SK-N-SH treated with all-trans-retinoic acid at 6 μM for 48 hours (cell line): Measurements from ENCODE around the gene AGAP1.

Source experiments
- GLIS3 ChIP-seq: fragments of 250-450 bp; sonication (Bioruptor Pico); IDR thresholded peaks from 2 replicates; pipeline ENCODE4 v1.5.0; 2020; ENCODE audit warnings: mild to moderate bottlenecking, moderate library complexity
- OSR1 ChIP-seq: fragments of 250-450 bp; sonication (Bioruptor Pico); IDR thresholded peaks from 2 replicates; pipeline ENCODE4 v1.8.0; 2022; ENCODE audit warnings: moderate library complexity, mild to moderate bottlenecking, inconsistent platforms
- RARB ChIP-seq: fragments of 250-450 bp; sonication (Bioruptor Pico); IDR thresholded peaks from 2 replicates; pipeline ENCODE4 v1.8.0; 2021; ENCODE audit warnings: mild to moderate bottlenecking, moderate library complexity
- SNAI2 ChIP-seq: fragments of 250-450 bp; sonication (Bioruptor Pico); IDR thresholded peaks from 2 replicates; pipeline ENCODE4 v1.5.0; 2020; ENCODE audit warnings: mild to moderate bottlenecking, moderate library complexity
- ZFP3 ChIP-seq: fragments of 250-450 bp; sonication (Bioruptor Pico); IDR thresholded peaks from 2 replicates; pipeline ENCODE4 v1.5.0; 2020; ENCODE audit warnings: mild to moderate bottlenecking, moderate library complexity
- TF ChIP-seq, protein P1 (sequence below): fragments of 250-450 bp; sonication (Bioruptor Pico); IDR thresholded peaks from 2 replicates; pipeline ENCODE4 v1.8.0; 2020; ENCODE audit warnings: mild to moderate bottlenecking, moderate library complexity, borderline replicate concordance

DNA sequence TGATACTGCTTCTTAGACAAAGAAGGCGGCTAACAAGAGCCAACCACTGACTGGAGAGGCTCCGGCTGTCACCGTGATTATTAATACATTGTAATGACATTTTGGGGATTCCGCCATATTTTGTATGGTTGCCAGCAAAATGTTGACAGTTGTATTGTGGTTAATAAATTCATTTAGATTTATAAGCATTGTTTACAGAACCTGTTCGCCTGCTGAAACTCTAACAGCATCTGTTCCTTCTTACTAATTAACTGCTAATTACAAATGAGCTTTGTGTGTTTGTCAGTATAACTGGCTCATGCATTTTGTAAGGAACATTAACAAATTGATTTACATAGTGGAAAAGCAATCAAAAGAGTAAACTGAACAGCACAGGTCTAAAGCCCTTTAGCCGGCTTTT, 342.0 kb downstream of the AGAP1 start:
- TF ChIP-seq RARB (CRISPR knock-in tag) (no peak), ZFP3 (CRISPR knock-in tag) (no peak), OSR1 (no peak), SNAI2 (CRISPR knock-in tag) (no peak), GLIS3 (CRISPR knock-in tag) (no peak)
- TF ChIP-seq, protein P1, sequence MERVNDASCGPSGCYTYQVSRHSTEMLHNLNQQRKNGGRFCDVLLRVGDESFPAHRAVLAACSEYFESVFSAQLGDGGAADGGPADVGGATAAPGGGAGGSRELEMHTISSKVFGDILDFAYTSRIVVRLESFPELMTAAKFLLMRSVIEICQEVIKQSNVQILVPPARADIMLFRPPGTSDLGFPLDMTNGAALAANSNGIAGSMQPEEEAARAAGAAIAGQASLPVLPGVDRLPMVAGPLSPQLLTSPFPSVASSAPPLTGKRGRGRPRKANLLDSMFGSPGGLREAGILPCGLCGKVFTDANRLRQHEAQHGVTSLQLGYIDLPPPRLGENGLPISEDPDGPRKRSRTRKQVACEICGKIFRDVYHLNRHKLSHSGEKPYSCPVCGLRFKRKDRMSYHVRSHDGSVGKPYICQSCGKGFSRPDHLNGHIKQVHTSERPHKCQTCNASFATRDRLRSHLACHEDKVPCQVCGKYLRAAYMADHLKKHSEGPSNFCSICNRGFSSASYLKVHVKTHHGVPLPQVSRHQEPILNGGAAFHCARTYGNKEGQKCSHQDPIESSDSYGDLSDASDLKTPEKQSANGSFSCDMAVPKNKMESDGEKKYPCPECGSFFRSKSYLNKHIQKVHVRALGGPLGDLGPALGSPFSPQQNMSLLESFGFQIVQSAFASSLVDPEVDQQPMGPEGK (CRISPR knock-in tag), result no peak
